GM12873 (cell line): ENCODE measurements around the gene KRTAP1-3.
"Not testable (repeated sequence)": the region's sequence is repeated elsewhere in the genome, so short reads cannot be mapped to it uniquely, and the experiment has no call there.

Experiments
- TF ChIP-seq, protein P1 (sequence below): IDR thresholded peaks from 2 replicates; pipeline ENCODE4 v1.5.1; 2012; ENCODE audit warnings: low read depth, mild to moderate bottlenecking, moderate library complexity, low read length, control low read depth; ENCODE audit not compliant: insufficient read depth; ENCODE audit errors: missing control alignments

The KRTAP1-3 gene

DNA sequence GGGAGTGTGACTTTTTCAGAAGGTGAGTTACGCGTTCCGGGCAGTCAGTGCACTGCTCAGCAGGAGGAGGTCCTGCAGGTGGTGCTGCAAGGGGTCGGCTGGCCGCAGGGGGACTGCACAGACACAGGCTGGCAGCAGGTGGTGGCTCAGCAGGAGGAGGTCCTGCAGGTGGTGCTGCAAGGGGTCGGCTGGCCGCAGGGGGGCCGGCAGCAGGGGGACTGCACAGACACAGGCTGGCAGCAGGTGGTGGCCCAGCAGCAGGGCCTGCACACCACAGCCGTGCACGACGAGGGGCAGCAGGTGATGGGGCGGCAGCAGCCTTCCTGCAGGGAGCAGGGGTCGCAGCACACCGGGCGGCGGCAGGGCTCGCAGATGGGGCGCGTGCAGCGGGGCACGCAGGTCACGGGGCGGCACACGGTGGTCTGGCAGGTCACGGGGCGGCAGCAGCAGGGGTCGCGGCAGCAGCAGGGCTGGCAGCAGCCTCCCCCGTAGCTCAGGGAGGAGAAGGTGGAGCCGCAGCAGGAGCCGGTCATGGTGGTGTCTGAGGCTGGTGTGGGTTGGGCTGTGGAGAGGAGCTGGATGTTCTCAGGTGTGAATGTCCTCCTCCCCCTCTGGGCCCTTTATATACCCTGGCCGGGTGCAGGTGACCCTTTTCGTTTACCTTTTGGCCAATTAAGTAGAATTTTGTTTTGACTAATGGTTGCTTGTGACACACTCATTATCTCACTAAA, 12.2 kb upstream of the KRTAP1-3 start, which contains the start of gene KRTAP2-1:
Gene KRTAP2-1, minus strand, starts transcription at position 582 of the 731 bp plus-strand sequence. Its CDS starts 49 bp downstream, at position 533.
- TF ChIP-seq, protein P1, sequence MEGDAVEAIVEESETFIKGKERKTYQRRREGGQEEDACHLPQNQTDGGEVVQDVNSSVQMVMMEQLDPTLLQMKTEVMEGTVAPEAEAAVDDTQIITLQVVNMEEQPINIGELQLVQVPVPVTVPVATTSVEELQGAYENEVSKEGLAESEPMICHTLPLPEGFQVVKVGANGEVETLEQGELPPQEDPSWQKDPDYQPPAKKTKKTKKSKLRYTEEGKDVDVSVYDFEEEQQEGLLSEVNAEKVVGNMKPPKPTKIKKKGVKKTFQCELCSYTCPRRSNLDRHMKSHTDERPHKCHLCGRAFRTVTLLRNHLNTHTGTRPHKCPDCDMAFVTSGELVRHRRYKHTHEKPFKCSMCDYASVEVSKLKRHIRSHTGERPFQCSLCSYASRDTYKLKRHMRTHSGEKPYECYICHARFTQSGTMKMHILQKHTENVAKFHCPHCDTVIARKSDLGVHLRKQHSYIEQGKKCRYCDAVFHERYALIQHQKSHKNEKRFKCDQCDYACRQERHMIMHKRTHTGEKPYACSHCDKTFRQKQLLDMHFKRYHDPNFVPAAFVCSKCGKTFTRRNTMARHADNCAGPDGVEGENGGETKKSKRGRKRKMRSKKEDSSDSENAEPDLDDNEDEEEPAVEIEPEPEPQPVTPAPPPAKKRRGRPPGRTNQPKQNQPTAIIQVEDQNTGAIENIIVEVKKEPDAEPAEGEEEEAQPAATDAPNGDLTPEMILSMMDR: not testable (repeated sequence)

DNA sequence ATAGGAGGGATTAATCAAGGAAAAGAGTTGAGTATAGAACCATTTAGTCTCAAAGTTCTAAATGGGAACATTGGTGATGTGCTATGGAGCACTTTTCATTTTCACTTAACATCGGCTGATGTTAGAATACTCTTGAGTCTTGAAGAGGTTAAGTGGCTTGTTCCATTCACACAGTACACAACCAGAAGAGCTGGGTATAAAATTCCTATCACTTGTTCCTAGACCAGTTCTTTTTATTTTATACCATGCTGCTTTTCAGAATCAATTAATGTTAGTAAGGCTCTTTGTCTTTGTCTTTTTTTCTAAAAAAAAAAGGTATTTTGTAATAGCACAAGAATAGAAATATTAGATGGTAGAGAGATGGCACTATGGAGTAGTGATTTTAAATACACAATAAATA, 8.3 kb upstream of the KRTAP1-3 start:
- TF ChIP-seq, protein P1: no peak

DNA sequence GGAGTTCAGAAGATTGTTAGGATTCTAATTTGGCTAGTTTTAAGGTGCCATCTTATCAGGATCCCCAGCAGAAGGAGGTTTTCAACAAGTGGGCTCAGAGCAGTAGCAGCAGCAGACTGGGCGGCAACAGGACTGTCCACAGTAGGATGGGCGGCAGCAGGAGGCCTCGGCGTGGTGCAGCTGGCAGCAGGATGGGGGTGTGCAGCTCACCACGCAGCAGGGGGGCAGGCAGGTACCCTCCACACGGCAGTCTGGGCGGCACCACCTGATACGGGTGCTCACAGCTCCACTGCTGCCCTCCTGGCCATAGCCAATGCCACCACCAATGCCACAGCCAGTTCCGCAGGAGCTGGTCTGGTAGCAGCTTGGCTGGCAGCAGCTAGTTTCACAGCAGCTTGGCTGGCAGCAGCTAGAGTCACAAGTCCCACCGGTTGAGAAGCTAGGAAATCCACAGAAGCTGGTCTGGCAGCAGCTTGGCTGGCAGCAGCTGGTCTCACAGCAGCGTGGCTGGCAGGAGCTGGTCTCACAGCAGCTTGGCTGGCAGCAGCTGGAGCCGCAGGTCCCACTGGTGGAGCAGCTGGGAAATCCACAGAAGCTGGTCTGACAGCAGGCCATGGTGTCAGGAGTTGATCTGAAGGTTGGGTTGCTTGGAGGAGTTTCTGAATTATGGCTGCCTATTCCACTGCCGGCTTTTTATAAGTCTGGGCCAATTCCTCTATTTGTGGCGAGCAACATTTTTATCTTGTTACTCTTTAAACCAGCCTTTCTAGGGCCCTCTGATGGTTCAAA, 6.3 kb upstream of the KRTAP1-3 start, which contains the start of gene KRTAP1-1:
Gene KRTAP1-1, minus strand, starts transcription at position 668 of the 789 bp plus-strand sequence. Its CDS starts 53 bp downstream, at position 615.
- TF ChIP-seq, protein P1: not testable (repeated sequence)

DNA sequence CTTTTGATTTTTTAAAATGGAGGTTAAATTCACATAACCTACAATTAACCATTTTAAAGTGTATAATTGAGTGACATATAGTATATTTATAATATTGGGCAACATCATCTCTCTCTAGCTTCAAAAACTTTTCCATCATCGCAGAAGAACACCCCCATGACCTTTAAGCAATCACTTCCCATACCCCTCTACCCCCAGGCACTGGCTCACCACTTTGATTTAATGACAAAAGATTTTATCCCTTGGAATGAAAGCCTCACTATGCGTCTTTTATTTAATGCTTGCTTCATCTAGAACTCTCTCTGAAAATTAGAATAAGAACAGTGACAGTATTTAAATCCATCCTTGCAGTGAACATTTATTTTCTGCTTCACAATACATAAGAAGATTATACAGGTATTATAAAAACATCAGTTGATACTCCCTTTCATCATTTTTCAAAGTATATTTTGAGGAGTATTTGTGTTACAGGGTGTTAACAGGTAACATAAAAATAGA, 3.2 kb upstream of the KRTAP1-3 start:
- TF ChIP-seq, protein P1: no peak

DNA sequence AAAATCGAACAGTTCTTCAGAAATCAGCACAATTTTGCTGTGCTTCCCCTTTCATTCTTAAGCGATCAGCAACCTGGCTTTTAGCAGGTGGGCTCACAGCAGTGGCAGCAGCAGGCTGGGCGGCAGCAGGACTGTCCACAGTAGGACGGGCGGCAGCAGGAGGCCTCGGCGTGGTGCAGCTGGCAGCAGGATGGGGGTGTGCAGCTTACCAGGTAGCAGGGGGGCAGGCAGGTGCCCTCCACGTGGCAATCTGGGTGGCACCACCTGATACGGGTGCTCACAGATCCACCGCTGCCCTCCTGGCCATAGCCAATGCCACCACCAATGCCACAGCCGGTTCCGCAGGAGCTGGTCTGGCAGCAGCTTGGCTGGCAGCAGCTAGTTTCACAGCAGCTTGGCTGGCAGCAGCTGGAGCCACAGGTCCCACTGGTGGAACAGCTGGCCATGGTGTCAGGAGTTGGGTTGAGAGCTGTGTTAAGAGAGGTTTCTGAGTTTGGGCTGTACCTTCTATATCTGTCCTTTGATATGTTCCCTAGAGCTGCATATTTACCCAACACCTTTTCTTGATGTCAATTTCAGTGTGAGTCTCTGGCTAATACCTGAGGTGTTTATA, 4.9 kb downstream of the KRTAP1-3 start, which contains the start of gene KRTAP1-4:
Gene KRTAP1-4, minus strand, starts transcription at position 563 of the 613 bp plus-strand sequence. Its CDS starts 117 bp downstream, at position 446.
- TF ChIP-seq, protein P1: no peak

DNA sequence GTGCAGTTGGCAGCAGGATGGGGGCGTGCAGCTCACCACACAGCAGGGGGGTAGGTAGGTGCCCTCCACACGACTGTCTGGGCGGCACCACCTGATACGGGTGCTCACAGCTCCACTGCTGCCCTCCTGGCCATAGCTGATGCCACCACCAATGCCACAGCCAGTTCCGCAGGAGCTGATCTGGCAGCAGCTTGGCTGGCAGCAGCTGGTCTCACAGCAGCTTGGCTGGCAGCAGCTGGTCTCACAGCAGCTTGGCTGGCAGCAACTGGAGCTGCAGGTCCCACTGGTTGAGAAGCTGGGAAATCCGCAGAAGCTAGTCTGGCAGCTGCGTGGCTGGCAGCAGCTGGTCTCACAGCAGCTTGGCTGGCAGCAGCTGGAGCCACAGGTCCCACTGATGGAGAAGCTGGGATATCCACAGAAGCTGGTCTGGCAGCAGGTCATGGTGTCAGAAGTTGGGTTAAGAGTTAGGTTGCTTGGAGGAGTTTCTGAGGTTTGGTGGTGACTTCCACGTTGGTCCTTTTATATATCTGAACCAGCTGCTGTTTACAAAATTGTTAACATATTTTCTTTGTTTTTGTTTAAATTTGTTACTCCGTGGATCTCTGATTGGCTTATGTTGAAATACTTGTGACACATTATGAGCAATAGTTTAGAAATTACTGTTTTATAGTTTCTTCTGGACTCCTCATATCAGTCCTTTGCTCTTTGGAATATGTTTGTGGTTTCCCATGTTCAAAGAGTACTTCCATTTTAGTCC, 7.8 kb downstream of the KRTAP1-3 start, which contains the start of gene KRTAP1-5:
Gene KRTAP1-5, minus strand, starts transcription at position 494 of the 757 bp plus-strand sequence. Its CDS starts 53 bp downstream, at position 441.
- TF ChIP-seq, protein P1: no peak
